Thyroid gland (tissue), 4 donors: ENCODE results near the gene CDH4. TPM values are rescaled to one million over a fixed set of nuclear protein-coding genes. Genes with fewer than 3 reads are reported as not detected.

Experiments used
- DNase-seq, 2 donors: peaks; one replicate each; pipeline ENCODE4 v3.0.0-alpha.2; 2019
- H3K27ac ChIP-seq, 3 donors: fragments of 200-600 bp; sonication (generic); 1 replicate in 2 of 3; 2 replicates in 1 of 3; pipeline ENCODE4 v1.5.1; 2016 to 2019; ENCODE audit warnings: mild to moderate bottlenecking in 1 of 3, moderate library complexity in 1 of 3
- H3K27me3 ChIP-seq: fragments of 200-600 bp; sonication (generic); one replicate; pipeline ENCODE4 v1.5.1; 2019
- H3K36me3 ChIP-seq, 2 donors: fragments of 200-600 bp; sonication (generic); one replicate each; pipeline ENCODE4 v1.5.1; 2016 to 2019
- H3K4me1 ChIP-seq, 2 donors: fragments of 200-600 bp; sonication (generic); one replicate each; pipeline ENCODE4 v1.5.1; 2017 to 2019
- H3K4me3 ChIP-seq, 3 donors: fragments of 200-600 bp; sonication (generic); replicated peaks in 1 of 3; 1 replicate in 2 of 3; 2 replicates in 1 of 3; pipeline ENCODE4 v1.5.1; 2016; ENCODE audit warnings: mild to moderate bottlenecking in 1 of 3
- H3K9me3 ChIP-seq: fragments of 200-600 bp; sonication (generic); one replicate; pipeline ENCODE4 v1.5.1; 2017
- CTCF ChIP-seq, 6 experiments: fragments of 200-600 bp in 3 of 6; fragments of 450-650 bp in 3 of 6; sonication (generic) in 3 of 6; IDR thresholded peaks; one replicate each; pipeline ENCODE4 v1.5.1; 2016 to 2019; ENCODE audit warnings: antibody characterized with exemption in 6 of 6, mild to moderate bottlenecking in 2 of 6, inconsistent platforms in 1 of 6, moderate library complexity in 1 of 6
- POLR2A ChIP-seq, 2 donors: fragments of 450-650 bp; IDR thresholded peaks; one replicate each; pipeline ENCODE4 v1.6.1; 2017; ENCODE audit warnings: antibody characterized with exemption in 2 of 2, mild to moderate bottlenecking in 2 of 2, moderate library complexity in 1 of 2
- WGBS, 2 donors: methylation state at CpG; one replicate each; pipeline ENCODE4 v1.1.5; 2017; 5-methylcytosine and 5-hydroxymethylcytosine counted together
- intact Hi-C: fragments of 100-400 bp; cut with DNase I; formaldehyde crosslinking; loops from one replicate; pipeline ENCODE4 v1.15.1; 2023
- total RNA-seq, 4 donors: library from RNA; depleted of rRNA; stranded (reverse); fragments of >200 nt; gene quantifications; one replicate each; pipeline ENCODE4 v1.2.3, GENCODE V29; 2016

The CDH4 gene
- total RNA-seq, 4 donors from 2014 or later: 0.22 to 0.29 (median 0.29) TPM; not detected in 1

GRCh38 chr20:61314326-61315010 is 62.4 kb downstream of the CDH4 start:
- no peaks in the 10 kb centered on the region for H3K27me3 ChIP-seq
- WGBS, 2 donors: 77% methylated on average over 17 of the region's 17 CpGs
- H3K36me3 ChIP-seq: no peaks in the 10 kb centered on the region
- H3K9me3 ChIP-seq: no peaks in the 10 kb centered on the region
- no peaks in the 10 kb centered on the region for H3K4me1 ChIP-seq
- no peak overlapping the region for H3K4me3 ChIP-seq
- H3K27ac ChIP-seq: no peak overlapping the region
- intact Hi-C loops: no loop called here
- TF ChIP-seq POLR2A (IDR thresholded peaks at IDR 0.05): no peak
- no peak for TF ChIP-seq CTCF (IDR thresholded peaks at IDR 0.05)
- DNase-seq: no peak

GRCh38 chr20:61315319-61315718 is 63.3 kb downstream of the CDH4 start:
- TF ChIP-seq POLR2A (IDR thresholded peaks at IDR 0.05) (no peak), CTCF (IDR thresholded peaks at IDR 0.05) (no peak)
- H3K4me3 ChIP-seq: no peak overlapping the region
- H3K36me3 ChIP-seq: no peaks in the 10 kb centered on the region
- H3K27ac ChIP-seq: no peak overlapping the region
- no peaks in the 10 kb centered on the region for H3K27me3 ChIP-seq
- no peaks in the 10 kb centered on the region for H3K4me1 ChIP-seq
- DNase-seq: no peak
- WGBS, 2 donors: 75 to 81% methylated on average over 9 of the region's 9 CpGs
- no peaks in the 10 kb centered on the region for H3K9me3 ChIP-seq
- intact Hi-C loops: no loop called here

GRCh38 chr20:61316346-61316745 is 64.3 kb downstream of the CDH4 start:
- no peaks in the 10 kb centered on the region for H3K36me3 ChIP-seq
- H3K27ac ChIP-seq: no peak overlapping the region
- TF ChIP-seq CTCF (IDR thresholded peaks at IDR 0.05) (no peak), POLR2A (IDR thresholded peaks at IDR 0.05) (no peak)
- no peaks in the 10 kb centered on the region for H3K9me3 ChIP-seq
- no peaks in the 10 kb centered on the region for H3K27me3 ChIP-seq
- intact Hi-C loops: no loop called here
- WGBS, 2 donors: 76 to 80% methylated on average over 10 of the region's 10 CpGs
- no peak overlapping the region for H3K4me3 ChIP-seq
- DNase-seq: no peak
- no peaks in the 10 kb centered on the region for H3K4me1 ChIP-seq

- no peaks in the 10 kb centered on the region for H3K9me3 ChIP-seq
- intact Hi-C loops: no loop called here
- H3K27ac ChIP-seq: no peak overlapping the region
- H3K36me3 ChIP-seq: no peaks in the 10 kb centered on the region
- WGBS, 2 donors: 34 to 40% methylated on average over 11 to 12 of the region's 12 CpGs
- no peak overlapping the region for H3K4me3 ChIP-seq
- DNase-seq: no peak
- H3K4me1 ChIP-seq: no peaks in the 10 kb centered on the region
- no peak for TF ChIP-seq POLR2A (IDR thresholded peaks at IDR 0.05)
- no peak for TF ChIP-seq CTCF (IDR thresholded peaks at IDR 0.05)
- no peaks in the 10 kb centered on the region for H3K27me3 ChIP-seq
These were observed 66.0 kb downstream of the CDH4 start for GRCh38 chr20:61317966-61318530.

GRCh38 chr20:61320691-61321425 is 68.8 kb downstream of the CDH4 start:
- Histone ChIP-seq H3K4me1 (no peaks in the 10 kb centered on the region), H3K36me3 (no peaks in the 10 kb centered on the region), H3K9me3 (no peaks in the 10 kb centered on the region), H3K27me3 (no peaks in the 10 kb centered on the region), H3K4me3 (no peak overlapping the region), H3K27ac (no peak overlapping the region)
- WGBS, 2 donors: 66 to 67% methylated on average over 18 to 21 of the region's 21 CpGs
- intact Hi-C loops: no loop called here
- TF ChIP-seq POLR2A (IDR thresholded peaks at IDR 0.05) (no peak), CTCF (IDR thresholded peaks at IDR 0.05) (no peak)
- no peak for DNase-seq
